Right lobe of liver (tissue), 4 donors: ENCODE results near the gene MEGF9.

Source experiments
- CTCF ChIP-seq, 4 donors: fragments of 200-600 bp in 3 of 4; fragments of 450-650 bp in 1 of 4; IDR thresholded peaks; one replicate each; pipeline versions ENCODE4 v1.5.1 to v1.8.0; 2016 to 2022; ENCODE audit warnings: antibody characterized with exemption in 4 of 4, mild to moderate bottlenecking in 2 of 4
- POLR2A ChIP-seq: fragments of 450-650 bp; IDR thresholded peaks from one replicate; pipeline ENCODE4 v1.6.1; 2017; ENCODE audit warnings: antibody characterized with exemption, mild to moderate bottlenecking
- donor health status: DM: no; HTN: no; CAD: no.
- donor health status: DM: no; HTN: no; CAD: no.
- donor health status: DM: no; HTN: yes; CAD: no.

GRCh38 chr9:120562861-120563443 is 151.3 kb downstream of the MEGF9 start:
- TF ChIP-seq CTCF (IDR thresholded peaks at IDR 0.05) (no peak), POLR2A (no peak)
